ENCODE results near the gene LASP1NB.

GRCh38 chr17:38915639-38915995 lies 9.8 kb upstream of the LASP1NB start:
- TF ChIP-seq EZH2phosphoT487 (IDR thresholded peaks at IDR 0.05; ENCODE audit: borderline replicate concordance, low read depth): no peak
- TF ChIP-seq TAF1 (IDR thresholded peaks at IDR 0.05; ENCODE audit: borderline replicate concordance, low read depth, low read length): no peak
- no peak for TF ChIP-seq CTCF (IDR thresholded peaks at IDR 0.05)
- no peak for TF ChIP-seq MAX (IDR thresholded peaks at IDR 0.05; ENCODE audit: low read depth)
- no peak for TF ChIP-seq ZBTB33 (IDR thresholded peaks at IDR 0.05; ENCODE audit: borderline replicate concordance, low read depth)
- TF ChIP-seq EP300 (IDR thresholded peaks at IDR 0.05; ENCODE audit: borderline replicate concordance in 1 of 2, low read depth in 1 of 2, low read length in 1 of 2): no peak
- no peak for TF ChIP-seq SIN3A (IDR thresholded peaks at IDR 0.05; ENCODE audit: borderline replicate concordance, low read depth, low read length)
- TF ChIP-seq NFIC (IDR thresholded peaks at IDR 0.05; ENCODE audit: borderline replicate concordance): no peak
- TF ChIP-seq POLR2AphosphoS5 (IDR thresholded peaks at IDR 0.05; ENCODE audit: low read depth, low read length): no peak

Data from SK-N-SH (cell line).